HG02970 (cell line): ENCODE measurements around the gene FZR1.

ENCODE experiments used
- ATAC-seq: cut with Tn5 transposase; IDR thresholded peaks from one replicate; pipeline ENCODE4 v1.9.1; 2021; ENCODE audit warnings: mild to moderate bottlenecking, moderate library complexity, moderate number of reproducible peaks; ENCODE audit not compliant: unreplicated experiment, low FRiP score

The FZR1 gene

GRCh38 chr19:3512562-3513228, 6.6 kb downstream of the FZR1 start:
- no peak for ATAC-seq

GRCh38 chr19:3513229-3514140, 7.4 kb downstream of the FZR1 start:
- ATAC-seq, result no peak

GRCh38 chr19:3514930-3515329, 8.8 kb downstream of the FZR1 start:
- no peak for ATAC-seq

- ATAC-seq, result no peak
Observed at GRCh38 chr19:3515891-3516422, 9.8 kb downstream of the FZR1 start.

- ATAC-seq, result no peak
Observed at GRCh38 chr19:3516675-3517207, 10.6 kb downstream of the FZR1 start.

GRCh38 chr19:3517638-3518037, 11.5 kb downstream of the FZR1 start:
- no peak for ATAC-seq

- ATAC-seq, result no peak
Observed at GRCh38 chr19:3518255-3518654, 12.1 kb downstream of the FZR1 start.

GRCh38 chr19:3518659-3519058, 12.5 kb downstream of the FZR1 start:
- no peak for ATAC-seq

- no peak for ATAC-seq
Observed at GRCh38 chr19:3519126-3519525, 13.0 kb downstream of the FZR1 start.

- no peak for ATAC-seq
Observed at GRCh38 chr19:3520166-3521103, 14.3 kb downstream of the FZR1 start.

- no peak for ATAC-seq
Observed at GRCh38 chr19:3521104-3521445, 15.0 kb downstream of the FZR1 start.

- ATAC-seq, result no peak
Observed at GRCh38 chr19:3522421-3523360, 16.6 kb downstream of the FZR1 start.

GRCh38 chr19:3523361-3524077, 17.4 kb downstream of the FZR1 start:
- no peak for ATAC-seq

- no peak for ATAC-seq
Observed at GRCh38 chr19:3524078-3524842, 18.1 kb downstream of the FZR1 start.

GRCh38 chr19:3524904-3525451, 18.9 kb downstream of the FZR1 start:
- no peak for ATAC-seq

- no peak for ATAC-seq
Observed at GRCh38 chr19:3526507-3527237, 20.6 kb downstream of the FZR1 start.
